Cardiac septum (tissue), 1 donor: ENCODE results near the gene NR5A1. TPM values are rescaled to one million over a fixed set of nuclear protein-coding genes. Genes with fewer than 3 reads are reported as not detected.

Experiments used
- DNase-seq: peaks from one replicate; pipeline ENCODE4 v3.0.0-alpha.2; 2020; ENCODE audit warnings: low spot score
- intact Hi-C: fragments of 100-400 bp; cut with DNase I; formaldehyde crosslinking; loops from one replicate; pipeline ENCODE4 v1.14.0; 2022
- total RNA-seq: library from RNA; stranded (reverse); fragmentation: NEBNext Ultra II Directional; extraction: Animal tissue kit (Norgen Biotek cat#: 25700); gene quantifications from one replicate; pipeline ENCODE4 v1.2.1, GENCODE V29; 2021
- donor health status: DM: no; HTN: no; CAD: no.

Gene NR5A1
- total RNA-seq, 1 donor from 2014 or later = not detected

GRCh38 chr9:124501771-124502320 is 5.4 kb downstream of the NR5A1 start:
- no peak for DNase-seq
- intact Hi-C loops = no loop called here

DNA sequence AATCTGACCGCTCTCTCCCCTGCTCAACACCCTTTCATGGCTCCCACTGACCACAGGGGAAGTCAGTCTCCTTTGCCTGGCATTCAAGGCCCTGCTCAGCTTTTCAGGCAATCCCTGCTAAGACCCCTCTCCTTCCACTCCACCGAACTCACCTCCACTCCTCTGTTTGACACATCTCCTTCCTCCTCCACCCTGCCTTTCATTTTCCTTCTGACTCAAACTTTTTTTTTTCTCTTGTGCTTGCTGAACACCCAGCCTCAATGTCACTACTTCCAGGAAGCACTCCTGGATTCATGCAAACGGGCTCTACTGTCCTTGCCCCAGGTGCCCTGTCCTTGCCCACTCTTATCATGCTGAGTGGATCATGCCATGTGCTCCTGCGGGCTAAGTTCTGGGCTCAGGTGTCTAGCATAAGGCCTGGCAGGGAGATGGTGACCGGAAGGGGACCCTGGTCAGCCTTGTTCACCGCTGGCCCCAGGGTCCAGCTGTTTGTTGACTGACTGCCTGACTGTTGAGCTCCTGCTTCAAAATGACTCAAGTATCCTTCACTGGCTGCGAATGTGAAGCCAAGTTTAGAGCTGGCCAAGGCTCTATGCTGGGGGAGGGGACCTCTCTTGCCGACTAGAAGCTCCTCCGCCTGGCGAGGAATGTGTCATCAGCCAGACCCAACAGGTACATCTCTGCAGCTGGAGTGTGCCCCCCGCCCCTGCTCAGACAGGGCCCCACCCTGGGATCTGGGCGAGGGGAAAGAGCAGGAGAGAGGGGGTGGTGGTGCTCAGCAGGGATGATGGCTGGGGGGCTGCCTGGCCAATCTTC is 6.2 kb downstream of the NR5A1 start:
- no peak for DNase-seq
- intact Hi-C loops = no loop called here

GRCh38 chr9:124500028-124500795 is 7.0 kb downstream of the NR5A1 start:
- DNase-seq = no peak
- intact Hi-C loops = no loop called here

DNA sequence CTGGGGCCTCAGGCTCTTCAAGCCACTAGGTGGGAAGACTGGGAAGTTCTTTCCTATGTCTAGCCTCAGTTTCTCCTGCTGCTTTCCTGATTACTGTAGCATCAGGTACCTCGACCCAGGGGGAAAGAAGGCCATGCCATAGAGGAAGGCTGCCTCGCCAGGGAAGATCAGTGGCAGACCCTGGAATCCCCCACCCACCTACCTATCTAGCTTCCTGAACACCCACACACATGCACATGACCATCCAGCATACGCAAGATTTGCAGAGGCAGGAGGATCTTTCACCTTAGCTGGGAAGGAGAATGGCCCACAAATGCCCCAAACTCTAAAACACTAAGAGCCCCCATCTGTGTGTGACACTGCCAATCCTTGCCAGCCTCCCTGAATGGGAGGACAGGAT is 8.0 kb downstream of the NR5A1 start:
- DNase-seq = no peak
- intact Hi-C loops = no loop called here

GRCh38 chr9:124498499-124499146 is 8.6 kb downstream of the NR5A1 start:
- intact Hi-C loops = no loop called here
- no peak for DNase-seq

GRCh38 chr9:124498040-124498439 is 9.2 kb downstream of the NR5A1 start:
- DNase-seq = no peak
- intact Hi-C loops = no loop called here

DNA sequence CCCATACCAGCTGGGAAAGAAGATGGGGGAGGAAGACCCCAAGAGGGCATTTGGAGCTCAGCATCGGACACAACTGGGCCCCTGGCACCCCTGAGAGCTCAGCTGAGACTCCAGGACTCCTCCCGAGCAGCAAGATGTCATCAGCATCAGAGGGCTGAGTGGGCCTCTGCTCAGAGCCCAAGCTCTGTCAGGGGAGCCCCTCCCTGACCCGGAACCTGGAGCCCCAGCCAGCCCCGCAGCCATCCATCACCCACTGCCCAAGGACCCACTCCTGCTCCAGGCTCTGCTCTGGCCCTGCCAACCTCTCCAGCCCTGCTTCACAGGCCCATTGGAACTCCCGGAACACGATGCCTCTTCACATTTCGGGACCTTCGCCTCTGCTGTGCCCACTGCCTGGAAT is 9.8 kb downstream of the NR5A1 start:
- no peak for DNase-seq
- intact Hi-C loops = no loop called here

GRCh38 chr9:124496463-124496862 is 10.7 kb downstream of the NR5A1 start:
- DNase-seq = no peak
- intact Hi-C loops = no loop called here

DNA sequence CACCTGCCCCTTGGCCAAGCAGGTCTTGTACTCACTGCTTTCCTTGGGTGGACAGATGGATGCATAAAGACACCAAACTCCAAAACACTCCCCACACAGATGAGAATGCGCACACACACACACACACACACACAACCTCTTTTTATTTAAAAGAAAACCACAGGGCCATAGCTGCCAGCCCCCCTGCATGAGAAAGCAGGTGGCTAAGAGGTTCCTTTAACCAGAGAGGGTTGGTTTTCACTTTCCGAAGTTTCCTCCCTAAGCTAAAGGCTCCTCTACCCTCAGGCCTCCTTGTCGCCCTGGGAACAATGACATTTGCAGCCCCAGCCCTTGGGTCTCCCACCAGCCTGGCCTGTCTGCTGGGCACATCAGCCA is 11.1 kb downstream of the NR5A1 start:
- no peak for DNase-seq
- intact Hi-C loops = no loop called here

DNA sequence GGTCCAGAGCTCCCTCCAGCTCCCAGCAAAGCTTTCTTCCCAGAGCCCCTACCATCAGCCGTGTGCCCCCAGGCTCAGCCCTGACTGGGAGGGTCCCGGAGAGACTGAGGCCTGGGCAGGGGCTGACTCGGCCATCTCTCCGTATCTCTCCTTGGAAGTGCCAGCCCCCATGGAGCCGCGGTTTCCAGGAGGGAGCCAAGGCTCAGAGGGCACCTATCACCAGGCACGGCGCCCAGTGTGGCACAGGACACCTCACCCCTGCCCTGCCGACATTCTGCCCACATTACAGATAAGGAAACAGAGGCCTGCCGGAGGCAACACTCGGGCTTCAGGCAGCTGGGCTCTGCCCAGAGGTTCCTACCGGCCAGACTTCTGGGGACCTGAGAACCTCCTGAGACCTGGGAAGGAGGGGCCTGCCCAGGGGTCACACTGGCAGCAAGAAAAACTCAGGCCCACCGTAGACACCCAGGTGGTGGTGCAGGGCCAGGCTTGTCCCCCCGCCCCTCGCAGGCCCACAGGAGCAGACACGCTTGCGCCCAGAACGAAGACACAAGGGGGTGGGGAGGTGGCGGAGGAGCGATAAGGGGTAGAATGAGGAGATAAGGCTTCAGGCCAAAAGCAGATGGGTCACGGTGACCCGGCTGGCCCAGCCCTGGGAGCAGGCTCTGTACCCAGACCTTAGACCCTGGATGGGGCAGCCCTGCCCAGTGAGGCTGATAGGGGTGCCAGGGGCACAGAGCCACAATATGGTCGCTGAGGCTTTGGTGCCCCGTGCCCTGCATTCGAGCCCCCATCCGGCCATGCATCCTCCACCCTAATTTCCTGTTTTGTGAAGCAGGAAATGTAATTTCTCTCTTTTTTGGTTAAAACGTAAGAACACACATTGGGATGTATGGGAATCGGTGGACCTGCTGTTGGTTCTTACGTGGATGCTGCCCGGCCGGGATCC is 11.8 kb downstream of the NR5A1 start:
- DNase-seq = no peak
- intact Hi-C loops = no loop called here

GRCh38 chr9:124493794-124494479 is 13.3 kb downstream of the NR5A1 start:
- intact Hi-C loops = no loop called here
- no peak for DNase-seq

DNA sequence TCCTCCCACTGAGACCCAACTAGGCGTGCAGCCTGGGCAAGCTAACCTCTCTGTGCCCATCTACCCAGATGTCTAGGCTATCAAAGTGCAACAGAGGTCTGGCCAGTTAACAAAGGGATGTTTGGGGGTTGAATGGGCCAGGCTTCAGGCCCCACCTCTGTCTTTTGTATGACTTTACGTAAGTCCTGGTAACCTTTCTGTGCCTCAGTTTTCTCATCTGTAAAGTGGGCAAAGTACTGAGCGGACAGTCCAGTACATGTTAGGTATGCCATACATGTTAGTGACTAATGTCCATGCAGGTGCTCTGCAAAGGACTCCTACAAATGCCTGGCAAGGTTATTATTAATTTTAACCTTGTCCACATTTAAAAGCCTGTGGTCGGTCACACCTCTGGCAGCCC is 14.0 kb downstream of the NR5A1 start:
- DNase-seq = no peak
- intact Hi-C loops = no loop called here

DNA sequence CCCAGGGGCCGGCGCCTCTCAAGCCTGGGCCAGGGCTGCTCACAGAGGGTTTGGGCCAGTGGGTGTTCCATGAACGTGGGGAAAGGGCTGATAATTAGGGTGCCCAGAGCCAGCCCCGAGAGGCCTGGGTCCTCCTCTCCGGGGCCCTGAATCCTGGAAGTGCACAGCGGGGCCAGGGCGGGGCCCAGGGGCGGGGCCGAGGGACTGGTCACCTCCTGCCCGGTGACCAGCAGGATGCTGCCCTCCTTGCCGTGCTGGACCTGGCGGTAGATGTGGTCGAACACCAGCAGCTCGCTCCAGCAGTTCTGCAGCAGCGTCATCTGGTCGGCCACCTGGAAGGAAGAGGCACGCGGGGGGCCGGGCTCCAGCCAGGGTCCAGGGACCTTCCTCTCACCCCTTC is 14.4 kb downstream of the NR5A1 start:
- intact Hi-C loops = no loop called here
- no peak for DNase-seq

DNA sequence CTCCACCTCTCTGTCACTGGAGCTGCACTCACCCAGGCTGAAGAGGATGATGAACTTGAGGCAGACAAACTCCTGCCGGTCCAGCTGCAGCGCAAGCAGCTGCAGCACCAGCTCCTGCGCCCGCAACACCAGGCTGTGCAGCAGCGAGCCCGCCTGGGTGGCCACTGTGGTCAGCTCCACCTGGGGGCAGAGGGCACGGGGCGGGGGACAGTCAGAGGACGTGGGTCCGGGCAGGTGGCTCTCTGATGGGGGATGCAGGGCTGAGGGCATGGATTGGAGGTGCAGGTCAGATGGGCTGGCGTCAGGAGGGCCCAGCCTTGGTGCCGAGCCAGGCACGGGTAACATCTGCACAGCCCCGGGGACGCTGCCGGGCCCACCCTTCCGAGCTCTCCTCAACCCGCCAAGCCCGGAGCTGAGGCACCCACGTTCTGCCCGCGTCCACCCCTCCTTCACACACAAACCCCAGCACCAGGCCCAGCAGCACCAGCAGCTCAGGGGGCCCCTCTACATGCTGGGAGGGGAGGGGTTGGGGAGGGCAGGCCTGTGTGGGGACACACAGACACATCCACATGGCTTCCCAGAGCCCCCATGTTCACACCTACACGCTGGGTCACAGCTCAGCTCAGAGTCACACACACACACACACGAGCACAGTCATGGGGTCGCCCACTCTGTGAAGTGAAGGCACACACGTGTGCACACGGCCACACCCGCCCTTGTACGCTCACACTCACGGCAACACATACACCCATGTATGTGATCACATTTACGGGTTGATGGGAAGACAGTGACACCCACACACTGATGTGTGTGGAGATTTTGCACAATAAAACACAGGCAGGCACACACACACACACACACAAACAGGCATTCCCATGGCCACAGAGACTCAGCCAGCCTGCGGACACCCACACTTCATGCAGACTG is 15.9 kb downstream of the NR5A1 start:
- DNase-seq = no peak
- intact Hi-C loops = no loop called here

- no peak for DNase-seq
- intact Hi-C loops = no loop called here
These were observed 17.2 kb downstream of the NR5A1 start for GRCh38 chr9:124490004-124490403.

DNA sequence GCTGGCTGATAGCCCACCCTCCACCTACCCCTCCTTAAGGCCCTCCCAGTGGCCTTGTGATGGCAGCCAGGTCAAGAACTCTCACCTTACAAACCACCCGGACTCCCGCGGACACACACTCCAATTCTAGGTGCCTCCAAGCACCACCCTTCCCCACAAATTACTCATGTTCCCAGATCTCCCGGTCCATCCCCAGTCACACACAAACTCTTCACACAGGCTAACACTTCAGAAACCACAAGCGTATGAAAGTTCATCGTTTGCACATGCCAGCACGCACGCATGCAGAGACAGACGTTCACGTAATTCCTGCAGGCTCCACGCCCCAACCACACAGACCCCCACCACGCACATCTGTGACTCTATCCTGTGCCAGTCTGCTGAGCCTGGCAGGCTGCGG is 18.0 kb downstream of the NR5A1 start:
- no peak for DNase-seq
- intact Hi-C loops = no loop called here

DNA sequence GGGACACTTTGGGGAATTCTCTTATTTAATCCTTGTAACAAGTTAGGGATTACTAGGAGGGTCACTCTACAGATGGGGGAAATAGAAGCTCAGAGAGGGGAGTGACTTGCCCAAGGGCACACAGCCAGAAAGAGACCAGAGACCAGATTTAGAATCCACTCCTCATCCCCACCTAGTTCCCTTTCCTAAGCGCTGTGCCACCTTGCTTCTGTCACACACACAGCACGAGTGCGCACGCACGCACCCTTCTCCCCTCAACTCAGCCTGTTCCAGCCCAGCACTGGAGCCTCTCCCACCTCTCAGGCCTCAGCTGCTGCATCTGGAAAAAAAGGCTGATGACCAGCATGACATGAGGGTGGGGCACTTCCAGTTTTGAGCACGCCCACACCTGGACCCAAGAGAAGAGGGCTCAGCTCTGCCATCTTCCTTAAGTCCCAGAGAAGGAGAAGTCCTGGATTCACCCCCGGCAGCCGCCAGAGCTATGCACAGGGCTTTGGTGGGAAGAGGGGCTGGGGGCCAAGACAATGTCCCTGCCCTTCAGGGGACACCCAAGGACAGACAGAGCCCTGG is 18.5 kb downstream of the NR5A1 start:
- no peak for DNase-seq
- intact Hi-C loops = no loop called here
